T1000 (cell line): Measurements from ENCODE around the gene POU6F2.
"Not testable (repeated sequence)": the region's sequence is repeated elsewhere in the genome, so short reads cannot be mapped to it uniquely, and the experiment has no call there.

Source experiments
- DNase-seq: peaks from one replicate; lab custom pipeline; 2025; ENCODE audit warnings: mixed read lengths; lab: John Stamatoyannopoulos, UW

Gene POU6F2

DNA sequence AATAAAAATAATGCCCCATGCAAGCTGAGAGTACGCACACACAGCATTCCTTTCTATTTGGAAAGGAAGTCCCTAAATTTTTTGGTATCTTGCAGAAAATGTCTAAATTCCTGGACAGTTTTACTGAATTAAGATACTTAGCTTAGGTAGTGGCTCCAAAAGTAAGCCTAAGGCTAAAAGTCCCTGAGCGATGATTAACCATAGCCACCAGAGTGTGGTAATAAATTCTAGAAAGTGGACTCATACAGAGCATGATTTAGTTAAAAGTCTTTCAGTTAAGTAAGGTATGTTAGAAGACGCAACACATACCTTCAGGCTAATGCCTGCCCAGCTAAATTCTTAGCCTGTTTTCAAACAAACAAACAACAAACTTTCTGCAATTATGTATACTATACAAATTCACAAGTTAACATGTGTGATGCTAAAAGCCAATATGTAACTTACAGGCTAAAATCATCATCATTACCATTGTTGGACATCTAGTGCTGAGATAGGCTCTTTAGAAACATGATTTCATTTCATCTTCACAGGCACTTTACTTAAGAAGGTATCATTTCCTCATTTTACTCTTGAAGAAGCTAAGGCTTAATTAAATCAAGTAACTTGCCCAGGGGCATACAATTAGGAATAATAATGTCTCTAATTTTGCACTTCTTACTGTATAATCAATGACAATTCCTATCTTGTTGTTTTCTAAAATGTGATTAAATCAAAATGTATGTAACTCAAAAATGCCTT is 327.1 kb downstream of the POU6F2 start:
- DNase-seq = peak; percentile 33

DNA sequence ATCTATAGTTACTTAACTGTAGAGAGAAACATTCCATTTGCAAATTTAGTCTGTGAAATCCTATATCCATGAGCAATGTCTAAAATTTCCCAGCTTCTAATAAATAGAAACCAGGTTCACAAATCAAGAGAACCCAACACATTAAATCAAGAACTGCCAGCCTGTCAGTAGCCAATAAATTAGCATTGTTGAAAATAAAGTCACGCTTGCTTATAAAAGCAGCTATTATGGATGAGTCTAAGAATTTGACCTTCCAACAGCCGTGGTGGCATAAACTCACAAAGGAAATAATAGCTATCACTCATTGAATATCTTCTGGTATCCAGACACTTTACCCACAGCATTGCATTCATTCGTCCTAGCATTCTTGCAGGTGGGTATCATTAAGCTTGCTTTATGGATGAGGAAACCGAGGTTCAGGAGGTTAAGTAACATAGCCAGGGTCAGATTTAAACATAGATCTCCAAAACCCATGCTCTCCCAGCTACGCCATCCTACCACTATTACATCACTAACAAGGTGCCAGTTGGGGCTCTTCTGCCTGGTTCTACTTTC is 328.4 kb downstream of the POU6F2 start:
- DNase-seq = no peak

DNA sequence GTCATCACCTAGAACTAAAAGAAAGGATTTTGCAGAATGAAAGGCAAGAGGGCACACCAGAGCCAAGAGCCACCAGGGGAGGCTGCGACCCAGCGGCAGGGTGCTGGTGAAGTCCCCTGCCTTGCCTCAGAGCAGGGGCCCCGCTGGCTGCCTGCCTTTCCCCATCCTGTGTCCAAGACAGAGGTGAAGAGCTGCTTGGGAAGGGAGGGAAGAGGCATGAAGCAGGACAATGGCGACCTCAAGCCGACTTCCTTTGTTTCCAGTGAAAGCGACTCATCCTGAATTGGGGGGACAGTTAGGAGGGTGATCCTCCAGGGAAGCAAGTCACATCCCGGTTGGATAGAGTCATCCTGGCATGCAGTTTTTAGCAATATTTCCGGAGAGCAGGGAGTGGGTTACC is 333.0 kb downstream of the POU6F2 start:
- no peak for DNase-seq

GRCh38 chr7:39312254-39312989 is 334.7 kb downstream of the POU6F2 start:
- DNase-seq = no peak

GRCh38 chr7:39313376-39313775 is 335.7 kb downstream of the POU6F2 start:
- DNase-seq = no peak

DNA sequence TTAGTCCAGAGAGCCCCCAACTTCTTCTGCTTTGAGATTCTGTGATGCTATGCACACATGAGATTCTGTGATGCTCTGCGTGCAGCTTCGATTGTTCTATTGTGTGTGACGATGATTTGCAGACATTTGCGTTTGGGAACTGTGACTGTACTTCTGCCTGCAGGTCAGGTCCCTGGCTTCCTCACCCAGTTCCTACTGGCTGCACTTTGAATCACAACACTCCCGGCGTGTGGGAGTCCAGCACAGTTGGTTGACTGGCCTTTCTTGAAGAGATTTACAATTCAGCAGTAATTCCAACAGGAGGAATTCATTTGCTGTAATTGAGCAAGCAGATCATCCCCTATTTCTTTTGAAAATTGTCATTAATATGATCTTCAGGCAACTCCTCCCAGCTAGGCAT is 336.3 kb downstream of the POU6F2 start:
- no peak for DNase-seq

DNA sequence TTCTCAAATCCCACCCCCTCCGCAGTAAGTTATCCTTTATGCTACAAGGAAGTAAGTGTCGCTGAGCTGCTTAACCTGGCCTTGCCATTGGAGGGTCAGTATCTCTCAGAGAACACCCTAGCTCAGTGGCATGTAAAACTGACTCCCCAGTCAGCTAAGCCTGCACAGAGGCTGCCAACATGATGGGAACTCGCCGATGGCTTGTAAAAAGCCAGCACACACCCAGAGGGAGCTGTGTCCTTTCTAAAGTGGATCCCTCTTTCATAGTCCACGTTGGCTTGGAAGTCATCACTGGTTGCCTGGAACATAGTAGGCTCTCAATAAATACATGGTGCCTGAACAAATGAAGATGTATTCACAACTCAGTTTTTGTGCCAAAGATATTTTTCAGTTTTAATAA is 339.4 kb downstream of the POU6F2 start:
- DNase-seq = no peak

GRCh38 chr7:39317896-39318295 is 340.2 kb downstream of the POU6F2 start:
- no peak for DNase-seq

GRCh38 chr7:39321245-39321644 is 343.5 kb downstream of the POU6F2 start:
- no peak for DNase-seq

GRCh38 chr7:39321909-39322498 is 344.3 kb downstream of the POU6F2 start:
- DNase-seq = no peak

DNA sequence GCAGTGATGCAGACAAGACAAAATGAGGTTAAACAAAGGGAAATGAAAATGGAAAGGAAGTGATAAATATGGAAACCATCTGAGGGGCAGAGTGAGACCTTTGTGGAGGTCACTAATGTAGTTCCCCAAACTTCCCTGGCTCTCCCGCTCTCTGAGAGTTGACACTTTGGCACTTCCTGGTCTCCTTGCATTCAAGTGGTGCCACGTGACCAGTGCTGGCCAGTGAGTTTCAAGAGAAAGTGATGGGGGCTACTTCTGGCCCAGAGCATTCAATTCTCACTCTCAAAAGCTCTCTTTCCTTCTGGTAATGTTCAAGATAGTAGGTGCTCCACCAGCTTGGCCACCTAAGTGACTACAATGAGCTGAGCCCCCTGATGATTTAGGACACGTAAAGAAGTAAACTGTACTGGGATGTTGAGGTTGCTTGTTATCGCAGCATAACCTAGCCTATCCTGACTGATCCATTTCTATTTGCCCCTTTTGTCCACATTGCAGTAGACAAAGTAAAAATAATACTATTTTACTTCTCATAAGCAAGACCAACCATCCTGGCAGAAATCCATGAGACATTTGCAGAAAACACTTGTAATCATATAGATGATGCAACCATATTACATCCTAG is 346.5 kb downstream of the POU6F2 start:
- DNase-seq = no peak

DNA sequence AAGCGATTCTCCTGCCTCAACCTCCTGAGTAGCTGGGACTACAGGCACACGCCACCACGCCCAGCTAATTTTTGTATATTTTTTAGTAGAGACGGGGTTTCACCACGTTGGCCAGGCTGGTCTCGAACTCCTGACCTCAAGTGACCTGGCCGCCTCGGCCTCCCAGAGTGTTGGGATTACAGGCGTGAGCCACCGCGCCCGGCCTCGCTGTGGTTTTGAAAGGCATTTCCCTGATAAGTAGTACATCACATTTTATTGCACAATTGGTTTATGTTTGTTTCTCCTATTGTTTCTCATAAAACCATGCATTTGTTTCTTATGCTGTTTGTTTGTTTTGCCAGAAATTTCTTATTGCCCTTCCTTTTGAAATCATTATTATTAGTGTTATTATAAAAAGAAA is 353.9 kb downstream of the POU6F2 start:
- DNase-seq = not testable (repeated sequence)

DNA sequence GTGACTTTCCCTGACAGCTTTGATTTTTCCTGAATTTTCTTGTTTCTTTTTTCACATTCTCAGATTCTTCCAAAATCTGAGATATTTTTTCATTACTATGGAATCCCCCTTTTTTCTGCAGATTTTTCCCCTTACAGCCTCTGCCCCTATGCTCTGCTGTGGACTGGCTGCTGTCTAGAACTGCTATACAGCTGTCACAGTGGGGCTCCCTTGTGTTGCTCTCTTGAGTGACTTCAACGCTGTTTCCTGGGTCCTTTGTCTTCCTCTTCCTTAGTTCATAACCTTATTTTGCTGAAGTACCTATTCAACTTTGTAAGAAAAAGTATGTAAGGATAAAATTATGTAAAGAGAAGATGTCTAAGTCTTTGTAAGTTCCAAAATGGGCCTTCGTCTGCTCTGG is 354.4 kb downstream of the POU6F2 start:
- DNase-seq = no peak

DNA sequence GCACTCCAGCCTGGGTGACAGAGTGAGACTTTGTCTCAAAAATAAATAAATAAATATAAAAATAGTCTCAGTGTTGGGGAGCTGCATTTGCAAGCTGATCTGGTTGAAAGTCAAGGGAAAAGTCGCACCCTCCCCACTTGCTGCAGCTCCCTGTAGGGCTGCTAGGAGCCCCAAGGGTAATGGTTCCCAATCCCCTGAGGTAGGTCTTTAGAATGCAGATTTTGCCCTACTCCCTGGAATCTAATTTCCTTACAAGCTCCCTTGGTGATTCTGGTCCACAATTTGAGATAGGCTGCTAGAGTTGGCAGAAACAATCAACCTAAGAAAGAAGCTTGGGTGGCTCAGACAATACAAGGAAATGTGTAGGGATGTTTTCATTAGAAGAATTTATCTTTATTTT is 356.0 kb downstream of the POU6F2 start:
- no peak for DNase-seq

DNA sequence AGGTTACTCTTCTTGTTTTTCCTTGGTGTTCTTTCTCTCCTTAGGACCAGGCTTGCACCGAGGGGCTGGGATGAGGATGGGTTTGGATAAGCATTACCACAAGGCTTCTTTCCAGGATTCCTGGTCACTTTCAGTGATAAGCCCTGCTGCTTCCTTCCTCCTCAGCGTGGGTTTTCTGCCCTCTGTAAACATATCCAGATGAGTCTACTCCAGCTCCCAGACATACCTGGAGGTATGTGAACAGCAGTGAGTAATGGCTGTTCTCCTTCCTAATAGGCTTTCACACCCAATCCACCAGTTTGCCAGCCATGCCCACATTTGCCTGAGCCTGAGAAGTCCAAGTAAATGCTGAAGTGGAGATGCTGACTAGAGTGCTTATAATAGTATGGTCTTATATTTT is 358.7 kb downstream of the POU6F2 start:
- DNase-seq = no peak

DNA sequence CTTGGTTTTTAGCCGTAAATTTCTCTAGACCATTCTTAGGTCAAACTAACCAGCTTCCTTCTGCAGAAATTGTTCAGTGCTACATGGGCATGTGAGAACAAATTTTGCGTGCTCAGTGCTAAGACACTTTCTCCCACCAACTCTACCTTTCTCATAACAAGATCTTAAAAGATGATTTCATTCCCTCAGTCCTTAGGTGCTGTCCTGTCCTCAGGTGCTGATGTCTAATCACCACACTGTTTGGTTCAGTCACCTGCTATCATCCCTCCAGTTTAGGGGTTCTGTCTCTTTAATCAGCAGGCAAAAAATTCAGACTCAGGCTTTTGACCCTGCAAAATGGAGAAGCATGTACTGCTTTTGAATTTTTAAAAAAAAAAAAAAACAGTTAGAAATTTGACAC is 361.0 kb downstream of the POU6F2 start:
- DNase-seq = no peak

GRCh38 chr7:39339591-39339990 is 361.9 kb downstream of the POU6F2 start:
- no peak for DNase-seq

GRCh38 chr7:39341083-39341482 is 363.4 kb downstream of the POU6F2 start:
- DNase-seq = no peak

DNA sequence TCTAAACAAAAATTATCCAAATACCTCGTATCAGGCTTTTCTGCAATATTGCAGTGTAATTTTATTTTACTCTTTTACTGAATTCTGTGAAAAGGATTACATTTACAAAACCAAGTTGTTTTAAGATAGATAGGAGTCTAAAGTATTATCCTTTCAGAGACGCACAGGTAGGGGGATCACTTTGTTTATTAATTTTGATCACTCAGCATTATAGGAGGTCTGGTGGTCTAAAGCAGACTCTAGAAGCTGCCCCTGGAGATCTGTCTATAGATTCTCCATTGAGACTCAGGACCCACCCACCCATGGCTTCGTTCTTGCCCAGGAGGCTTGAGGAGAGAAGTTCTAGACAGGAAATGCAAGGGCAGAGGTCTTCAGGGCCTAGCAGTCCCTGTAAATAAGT is 365.1 kb downstream of the POU6F2 start:
- DNase-seq = no peak

DNA sequence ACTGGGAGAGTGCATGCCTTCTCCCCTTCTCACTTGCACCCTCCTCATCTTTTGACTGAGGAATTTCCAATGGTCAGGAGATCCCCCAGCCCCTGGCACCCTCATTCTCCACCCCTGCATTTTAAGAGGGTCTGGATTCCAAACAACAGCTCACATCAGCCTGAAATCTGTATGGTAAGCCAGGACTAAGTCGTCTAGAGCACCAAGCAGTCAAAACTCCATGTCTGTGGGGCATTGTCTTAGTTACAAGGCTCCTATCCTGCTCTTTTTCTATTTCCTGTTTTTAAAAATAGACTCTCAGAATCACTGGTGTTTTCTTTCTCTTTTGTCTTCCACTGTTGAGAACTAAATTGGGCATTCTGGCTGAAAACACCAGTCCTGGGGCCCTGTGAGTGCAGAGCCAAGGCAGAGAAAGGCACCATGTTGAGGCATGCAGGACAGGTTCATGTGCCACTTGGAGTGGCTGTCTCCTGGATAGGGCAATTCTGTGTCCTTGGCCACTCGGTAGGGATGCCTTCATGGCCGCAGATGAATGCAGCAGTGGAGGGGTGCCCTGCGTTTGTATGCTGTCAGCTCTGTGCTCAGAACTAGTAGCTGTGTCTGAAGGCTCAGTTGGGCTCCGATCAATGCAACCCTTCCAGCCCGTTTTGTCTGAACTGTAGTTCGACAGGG is 371.9 kb downstream of the POU6F2 start:
- no peak for DNase-seq

DNA sequence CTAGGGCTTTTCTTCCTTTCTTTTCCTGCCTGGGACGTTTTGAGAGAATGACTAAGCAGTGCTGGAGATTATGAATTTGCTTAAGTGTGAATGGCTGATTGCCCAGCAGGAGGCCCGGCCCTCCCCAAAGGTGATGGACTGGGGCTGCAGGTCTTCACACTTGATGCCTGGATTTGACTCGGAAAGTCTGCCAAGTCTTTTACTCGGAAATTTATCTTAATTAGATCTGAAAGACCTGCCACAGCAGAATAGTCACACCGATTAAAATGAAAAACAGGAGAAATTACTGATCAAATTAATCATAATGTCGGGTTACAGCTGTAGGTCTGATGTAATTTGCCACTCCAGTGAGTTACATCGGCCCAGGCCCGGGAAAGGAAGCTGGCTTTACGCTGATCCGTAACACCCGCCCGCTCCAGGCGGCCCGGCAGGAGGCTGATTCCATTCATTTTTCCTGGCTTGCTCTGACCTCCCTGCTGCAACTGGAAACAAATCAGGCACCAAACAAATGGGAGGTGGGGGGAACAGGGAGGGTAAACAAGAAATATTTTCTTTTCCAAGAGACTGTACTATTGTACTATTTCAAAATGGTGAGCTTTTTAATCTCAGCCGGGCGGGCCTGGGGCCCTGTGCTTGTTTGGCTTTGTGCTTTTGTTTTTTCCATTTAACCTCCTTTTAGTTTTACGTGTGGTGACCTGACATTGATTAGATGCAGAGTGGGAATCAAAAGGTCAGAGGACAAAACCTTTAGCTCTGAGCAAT is 376.1 kb downstream of the POU6F2 start:
- no peak for DNase-seq
